HG02938 (cell line): ENCODE measurements around the gene TOX3.

Experiments
- ATAC-seq: cut with Tn5 transposase; IDR thresholded peaks from one replicate; pipeline ENCODE4 v1.9.1; 2021; ENCODE audit warnings: mild to moderate bottlenecking, moderate library complexity; ENCODE audit not compliant: unreplicated experiment

Gene TOX3

GRCh38 chr16:52405441-52405840 lies 141.5 kb downstream of the TOX3 start:
- no peak for ATAC-seq

GRCh38 chr16:52404546-52404945 lies 142.4 kb downstream of the TOX3 start:
- ATAC-seq: no peak

- ATAC-seq: no peak
Measured at GRCh38 chr16:52399116-52399515, 147.8 kb downstream of the TOX3 start.

GRCh38 chr16:52398491-52398960 lies 148.4 kb downstream of the TOX3 start:
- no peak for ATAC-seq

- no peak for ATAC-seq
Measured at GRCh38 chr16:52398021-52398420, 148.9 kb downstream of the TOX3 start.

GRCh38 chr16:52393448-52393847 lies 153.5 kb downstream of the TOX3 start:
- ATAC-seq: no peak

- ATAC-seq: no peak
Measured at GRCh38 chr16:52389045-52389444, 157.9 kb downstream of the TOX3 start.
